ENCODE data around the gene POU6F2. TPM values are rescaled to one million over a fixed set of nuclear protein-coding genes. Genes with fewer than 3 reads are reported as not detected.

The POU6F2 gene
- total RNA-seq, 1 experiment from 2014 or later, result 0.64 TPM

DNA sequence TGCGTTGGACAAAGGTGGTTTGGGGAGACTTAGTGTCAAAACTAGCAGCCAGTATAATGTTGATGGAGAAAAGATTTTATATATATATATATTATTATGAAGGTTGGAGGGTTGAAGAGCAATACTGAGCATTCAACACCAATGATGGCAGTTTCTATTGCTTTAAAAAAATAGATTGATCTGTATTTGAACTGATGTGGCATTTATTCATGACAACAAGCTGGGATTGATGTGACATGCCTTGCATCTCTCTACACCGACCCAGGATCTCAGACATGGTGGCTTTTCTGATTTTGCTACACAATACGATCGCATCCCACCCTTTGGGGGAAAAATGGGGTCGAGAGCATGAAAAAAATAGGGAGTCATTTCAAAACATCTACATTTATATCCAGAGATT is 175.4 kb downstream of the POU6F2 start:
- no TSS peak for BruUV-seq (replicated peaks)

GRCh38 chr7:39153647-39154046 is 175.9 kb downstream of the POU6F2 start:
- Mint-ChIP-seq H3K36me3 (ENCODE audit: insufficient read depth, unreplicated experiment) (no peaks in the 10 kb centered on the region), H3K9me3 (ENCODE audit: low read depth, unreplicated experiment) (no peaks in the 10 kb centered on the region), H3K4me3 (ENCODE audit: low read depth, unreplicated experiment) (no peak overlapping the region), H3K4me1 (ENCODE audit: low read depth, unreplicated experiment) (no peaks in the 10 kb centered on the region), H3K27me3 (ENCODE audit: unreplicated experiment) (no peaks in the 10 kb centered on the region), H3K27ac (ENCODE audit: unreplicated experiment) (no peak overlapping the region)
- no TSS peak for BruUV-seq (replicated peaks)
- DNase-seq, result no peak
- no peak for TF ChIP-seq CTCF (IDR thresholded peaks at IDR 0.05; ENCODE audit: unreplicated experiment)
- intact Hi-C loops (cut with micrococcal nuclease; ENCODE audit: unreplicated experiment), result no loop called here
- CTCF ChIA-PET, result interaction anchor here (0.5 kb wide), 1 partner anchor 113 kb away, joined by 5 read pairs; no protein-coding TSS in a partner anchor

More for the DNA sequence above, 175.4 kb downstream of the POU6F2 start:
- H3K4me1 Mint-ChIP-seq (ENCODE audit: low read depth, unreplicated experiment), result no peaks in the 10 kb centered on the region
- H3K27me3 Mint-ChIP-seq (ENCODE audit: unreplicated experiment), result no peaks in the 10 kb centered on the region
- intact Hi-C loops (cut with micrococcal nuclease; ENCODE audit: unreplicated experiment), result no loop called here
- DNase-seq, result no peak
- no peaks in the 10 kb centered on the region for H3K9me3 Mint-ChIP-seq (ENCODE audit: low read depth, unreplicated experiment)
- no peaks in the 10 kb centered on the region for H3K36me3 Mint-ChIP-seq (ENCODE audit: insufficient read depth, unreplicated experiment)
- CTCF ChIA-PET, result interaction anchor here (0.6 kb wide), 2 partner anchors 157 to 452 kb away, joined by 7 to 8 read pairs; no protein-coding TSS in a partner anchor
- H3K4me3 Mint-ChIP-seq (ENCODE audit: low read depth, unreplicated experiment), result no peak overlapping the region
- H3K27ac Mint-ChIP-seq (ENCODE audit: unreplicated experiment), result no peak overlapping the region
- no peak for TF ChIP-seq CTCF (IDR thresholded peaks at IDR 0.05; ENCODE audit: unreplicated experiment)

GRCh38 chr7:39154815-39155214 is 177.1 kb downstream of the POU6F2 start:
- no TSS peak for BruUV-seq (replicated peaks)
- Mint-ChIP-seq H3K27ac (ENCODE audit: unreplicated experiment) (no peak overlapping the region), H3K9me3 (ENCODE audit: low read depth, unreplicated experiment) (peaks cover 4% of the 10 kb centered on the region), H3K4me1 (ENCODE audit: low read depth, unreplicated experiment) (no peaks in the 10 kb centered on the region), H3K27me3 (ENCODE audit: unreplicated experiment) (peaks cover 10% of the 10 kb centered on the region), H3K4me3 (ENCODE audit: low read depth, unreplicated experiment) (no peak overlapping the region), H3K36me3 (ENCODE audit: insufficient read depth, unreplicated experiment) (no peaks in the 10 kb centered on the region)
- intact Hi-C loops (cut with micrococcal nuclease; ENCODE audit: unreplicated experiment), result no loop called here
- CTCF ChIA-PET, result no interaction called here
- no peak for TF ChIP-seq CTCF (IDR thresholded peaks at IDR 0.05; ENCODE audit: unreplicated experiment)
- DNase-seq, result no peak

DNA sequence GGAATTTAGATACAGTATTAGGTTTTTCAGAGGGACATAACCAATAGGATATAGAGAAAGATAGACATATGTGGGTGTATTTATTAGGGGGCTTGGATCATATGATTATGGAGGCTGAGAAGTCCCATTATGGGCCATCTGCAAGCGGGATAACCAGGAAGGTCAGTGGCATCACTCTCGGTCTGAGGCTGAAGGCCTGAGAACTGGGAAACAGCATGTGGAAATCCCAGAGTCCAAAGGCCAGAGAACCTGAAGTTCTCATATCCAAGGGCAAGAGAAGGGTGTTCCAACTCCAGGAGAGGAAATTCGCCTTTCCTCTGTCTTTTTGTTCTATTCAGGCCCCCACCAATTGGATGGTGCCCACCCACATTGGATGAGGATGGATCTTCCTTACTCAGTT is 180.7 kb downstream of the POU6F2 start:
- Mint-ChIP-seq H3K27ac (ENCODE audit: unreplicated experiment) (no peak overlapping the region), H3K36me3 (ENCODE audit: insufficient read depth, unreplicated experiment) (no peaks in the 10 kb centered on the region), H3K9me3 (ENCODE audit: low read depth, unreplicated experiment) (peaks cover 4% of the 10 kb centered on the region), H3K4me1 (ENCODE audit: low read depth, unreplicated experiment) (no peaks in the 10 kb centered on the region), H3K27me3 (ENCODE audit: unreplicated experiment) (peaks cover 36% of the 10 kb centered on the region), H3K4me3 (ENCODE audit: low read depth, unreplicated experiment) (no peak overlapping the region)
- no peak for TF ChIP-seq CTCF (IDR thresholded peaks at IDR 0.05; ENCODE audit: unreplicated experiment)
- no TSS peak for BruUV-seq (replicated peaks)
- CTCF ChIA-PET, result no interaction called here
- no peak for DNase-seq
- intact Hi-C loops (cut with micrococcal nuclease; ENCODE audit: unreplicated experiment), result no loop called here
